GM18499 (cell line): ENCODE measurements around the gene SMYD3.
"Not testable (repeated sequence)": the region's sequence is repeated elsewhere in the genome, so short reads cannot be mapped to it uniquely, and the experiment has no call there.

Experiments
- ATAC-seq: cut with Tn5 transposase; IDR thresholded peaks from one replicate; pipeline ENCODE4 v1.9.1; 2021; ENCODE audit warnings: moderate number of reproducible peaks; ENCODE audit not compliant: insufficient read depth, unreplicated experiment

The SMYD3 gene

GRCh38 chr1:246372559-246372958 lies 134.5 kb downstream of the SMYD3 start:
- ATAC-seq, result no peak

GRCh38 chr1:246367041-246367440 lies 140.0 kb downstream of the SMYD3 start:
- ATAC-seq, result no peak

GRCh38 chr1:246365708-246366107 lies 141.4 kb downstream of the SMYD3 start:
- ATAC-seq, result no peak

GRCh38 chr1:246364415-246364941 lies 142.6 kb downstream of the SMYD3 start:
- ATAC-seq, result peak; percentile 75

GRCh38 chr1:246357014-246357598 lies 150.0 kb downstream of the SMYD3 start:
- not testable (repeated sequence) for ATAC-seq

- no peak for ATAC-seq
Measured at GRCh38 chr1:246355411-246356230, 151.5 kb downstream of the SMYD3 start.

GRCh38 chr1:246351721-246352120 lies 155.4 kb downstream of the SMYD3 start:
- no peak for ATAC-seq

- ATAC-seq, result no peak
Measured at GRCh38 chr1:246350745-246351144, 156.3 kb downstream of the SMYD3 start.

- ATAC-seq, result no peak
Measured at GRCh38 chr1:246343937-246344336, 163.1 kb downstream of the SMYD3 start.

- ATAC-seq, result no peak
Measured at GRCh38 chr1:246343251-246343650, 163.8 kb downstream of the SMYD3 start.

- ATAC-seq, result peak; percentile 61
Measured at GRCh38 chr1:246338546-246338945, 168.5 kb downstream of the SMYD3 start.

- no peak for ATAC-seq
Measured at GRCh38 chr1:246338098-246338497, 169.0 kb downstream of the SMYD3 start.

- ATAC-seq, result no peak
Measured at GRCh38 chr1:246335151-246335550, 171.9 kb downstream of the SMYD3 start.

GRCh38 chr1:246333855-246334254 lies 173.2 kb downstream of the SMYD3 start:
- ATAC-seq, result no peak

- ATAC-seq, result no peak
Measured at GRCh38 chr1:246332078-246332477, 175.0 kb downstream of the SMYD3 start.

GRCh38 chr1:246329900-246330299 lies 177.2 kb downstream of the SMYD3 start:
- ATAC-seq, result peak; percentile 95

- ATAC-seq, result not testable (repeated sequence)
Measured at GRCh38 chr1:246329292-246329691, 177.8 kb downstream of the SMYD3 start.

- no peak for ATAC-seq
Measured at GRCh38 chr1:246324711-246325110, 182.4 kb downstream of the SMYD3 start.

GRCh38 chr1:246324033-246324432 lies 183.0 kb downstream of the SMYD3 start:
- ATAC-seq, result not testable (repeated sequence)

- no peak for ATAC-seq
Measured at GRCh38 chr1:246320286-246320685, 186.8 kb downstream of the SMYD3 start.

GRCh38 chr1:246319083-246319714 lies 187.9 kb downstream of the SMYD3 start:
- no peak for ATAC-seq
